PC-9 (cell line): ENCODE measurements around the gene ETHE1. TPM values are rescaled to one million over a fixed set of nuclear protein-coding genes. Genes with fewer than 3 reads are reported as not detected.

ENCODE experiments used
- BruUV-seq: library from RNA; stranded (reverse); fragments of 400-500 nt; replicated peaks from 2 replicates; lab custom pipeline; 2021; lab: Mats Ljungman, UMichigan
- CTCF ChIA-PET: fragments of 300-600 bp; sonication (Branson Sonifier 250); formaldehyde crosslinking; loops from one replicate; lab custom pipeline; 2022; ENCODE audit warnings: antibody characterized with exemption; lab: Charles Lee
- POLR2A ChIA-PET: fragments of 300-600 bp; sonication (Branson Sonifier 250); formaldehyde crosslinking; loops from one replicate; lab custom pipeline; 2022; ENCODE audit warnings: antibody characterized with exemption; ENCODE audit not compliant: unreplicated experiment; lab: Charles Lee
- DNase-seq, 2 experiments: peaks; one replicate each; pipeline versions ENCODE4 v3.0.0 to v3.0.0-alpha.2; 2015 to 2022; ENCODE audit warnings: mixed read lengths in 1 of 2
- H2AFZ ChIP-seq: fragments of 200-600 bp; sonication (generic); 2 replicates; pipeline ENCODE4 v1.8.1; 2017; ENCODE audit warnings: antibody characterized with exemption
- H3F3A ChIP-seq: fragments of 200-600 bp; sonication (generic); 2 replicates; pipeline ENCODE4 v1.8.1; 2017; ENCODE audit warnings: antibody characterized with exemption, mild to moderate bottlenecking, low read depth; ENCODE audit not compliant: insufficient read depth
- H3K27ac ChIP-seq: fragments of 200-600 bp; sonication (generic); 2 replicates; pipeline ENCODE4 v1.6.1; 2016; ENCODE audit warnings: mixed run types
- H3K27me3 ChIP-seq: fragments of 200-600 bp; sonication (generic); 2 replicates; pipeline ENCODE4 v1.6.1; 2016; ENCODE audit warnings: low read depth, mixed run types; ENCODE audit not compliant: insufficient read depth
- H3K36me3 ChIP-seq: fragments of 200-600 bp; sonication (generic); 2 replicates; pipeline ENCODE4 v1.6.1; 2016; ENCODE audit warnings: low read depth, mixed run types
- H3K4me1 ChIP-seq: fragments of 200-600 bp; sonication (generic); replicated peaks from 2 replicates; pipeline ENCODE4 v1.6.1; 2016; ENCODE audit warnings: mixed run types; ENCODE audit not compliant: insufficient read depth
- H3K4me2 ChIP-seq: fragments of 200-600 bp; sonication (generic); 2 replicates; pipeline ENCODE4 v1.6.1; 2017; ENCODE audit warnings: mixed run types
- H3K4me3 ChIP-seq: fragments of 200-600 bp; sonication (generic); 2 replicates; pipeline ENCODE4 v1.6.1; 2016; ENCODE audit warnings: mixed run types
- H3K79me2 ChIP-seq: fragments of 200-600 bp; sonication (generic); 2 replicates; pipeline ENCODE4 v1.6.1; 2017; ENCODE audit warnings: low read depth, mixed run types
- H3K9me2 ChIP-seq: fragments of 200-600 bp; sonication (generic); 2 replicates; pipeline ENCODE4 v1.8.1; 2017; ENCODE audit warnings: mild to moderate bottlenecking; ENCODE audit not compliant: insufficient read depth
- H3K9me3 ChIP-seq: fragments of 200-600 bp; sonication (generic); 2 replicates; pipeline ENCODE4 v1.8.1; 2016; ENCODE audit warnings: low read depth; ENCODE audit not compliant: insufficient read depth
- H4K20me1 ChIP-seq: fragments of 200-600 bp; sonication (generic); 2 replicates; pipeline ENCODE4 v1.8.1; 2017; ENCODE audit not compliant: insufficient read depth
- EZH2 ChIP-seq: fragments of 200-600 bp; sonication (generic); IDR thresholded peaks from 2 replicates; pipeline ENCODE4 v1.8.0; 2017; ENCODE audit warnings: antibody characterized with exemption, low read depth
- intact Hi-C: fragments of 100-400 bp; cut with micrococcal nuclease; formaldehyde crosslinking; loops from one replicate; pipeline ENCODE4 v1.10.0; 2022; ENCODE audit not compliant: unreplicated experiment
- total RNA-seq: library from RNA; stranded (reverse); gene quantifications from 2 replicates; pipeline ENCODE4 v1.2.3, GENCODE V29; 2021
- TF ChIP-seq, protein P1 (sequence below): fragments of 200-600 bp; sonication (generic); conservative IDR thresholded peaks from 2 replicates; pipeline ENCODE4 v1.6.1; 2017; ENCODE audit warnings: mixed run types, antibody characterized with exemption, mild to moderate bottlenecking, moderate library complexity

The ETHE1 gene
- total RNA-seq, 1 experiment from 2014 or later: 83.4 TPM

DNA sequence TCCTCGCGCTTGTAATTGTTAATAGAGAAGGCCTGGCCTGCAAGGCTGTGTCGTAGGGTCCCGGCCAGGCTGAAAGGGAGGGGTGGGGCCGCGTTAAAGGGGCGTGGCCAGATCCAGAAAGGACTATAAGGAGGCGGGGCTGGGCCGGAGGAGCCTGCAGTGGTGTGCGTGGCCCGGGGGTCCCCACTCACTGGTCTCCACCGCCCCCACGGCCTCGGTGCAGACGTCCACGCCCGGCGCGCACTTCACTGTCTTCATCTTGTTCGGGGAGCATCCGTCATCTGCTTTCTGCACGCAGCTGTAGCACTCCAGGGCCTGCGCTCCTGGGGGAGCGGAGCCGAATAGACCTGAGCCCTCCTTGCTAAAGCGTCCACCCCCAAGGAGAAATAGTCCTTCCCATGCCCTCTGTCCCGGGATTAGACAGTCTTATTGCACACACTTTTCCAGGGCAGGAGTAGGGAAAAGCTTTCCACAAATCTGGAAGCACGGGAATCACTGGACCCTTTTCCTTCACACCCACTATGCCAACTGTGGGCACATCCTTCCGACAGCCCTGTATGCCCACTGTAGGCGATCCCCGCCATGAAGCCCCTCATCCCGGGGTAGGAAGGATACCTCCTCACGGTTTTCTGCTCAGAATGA lies 62.7 kb downstream of the ETHE1 start:
- Histone ChIP-seq H3K4me1 (peaks cover 39% of the 10 kb centered on the region), H3K36me3 (peaks cover 11% of the 10 kb centered on the region; the same call in 1 of the 2 replicates), H4K20me1 (0 out of 2 replicates have a peak, but pooled peaks cover 6% of the 10 kb centered on the region), H3K79me2 (peaks cover 15% of the 10 kb centered on the region), H3K27ac (peak overlapping the region; percentile 63), H3K9me2 (no peaks in the 10 kb centered on the region), H3K27me3 (no peaks in the 10 kb centered on the region), H3K4me3 (peak overlapping the region; percentile 80), H3K9me3 (no peaks in the 10 kb centered on the region), H3K4me2 (peak overlapping the region; percentile 95), H3F3A (peaks cover 62% of the 10 kb centered on the region), H2AFZ (peak overlapping the region; percentile 83; the same call in 1 of the 2 replicates)
- no peak for DNase-seq
- TSS peak; percentile 75 for BruUV-seq
- no peak for TF ChIP-seq EZH2
- TF ChIP-seq, protein P1, sequence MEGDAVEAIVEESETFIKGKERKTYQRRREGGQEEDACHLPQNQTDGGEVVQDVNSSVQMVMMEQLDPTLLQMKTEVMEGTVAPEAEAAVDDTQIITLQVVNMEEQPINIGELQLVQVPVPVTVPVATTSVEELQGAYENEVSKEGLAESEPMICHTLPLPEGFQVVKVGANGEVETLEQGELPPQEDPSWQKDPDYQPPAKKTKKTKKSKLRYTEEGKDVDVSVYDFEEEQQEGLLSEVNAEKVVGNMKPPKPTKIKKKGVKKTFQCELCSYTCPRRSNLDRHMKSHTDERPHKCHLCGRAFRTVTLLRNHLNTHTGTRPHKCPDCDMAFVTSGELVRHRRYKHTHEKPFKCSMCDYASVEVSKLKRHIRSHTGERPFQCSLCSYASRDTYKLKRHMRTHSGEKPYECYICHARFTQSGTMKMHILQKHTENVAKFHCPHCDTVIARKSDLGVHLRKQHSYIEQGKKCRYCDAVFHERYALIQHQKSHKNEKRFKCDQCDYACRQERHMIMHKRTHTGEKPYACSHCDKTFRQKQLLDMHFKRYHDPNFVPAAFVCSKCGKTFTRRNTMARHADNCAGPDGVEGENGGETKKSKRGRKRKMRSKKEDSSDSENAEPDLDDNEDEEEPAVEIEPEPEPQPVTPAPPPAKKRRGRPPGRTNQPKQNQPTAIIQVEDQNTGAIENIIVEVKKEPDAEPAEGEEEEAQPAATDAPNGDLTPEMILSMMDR: no peak
- CTCF ChIA-PET: interaction anchor here (0.6 to 1.2 kb wide), 3 partner anchors 31 to 1010 kb away, joined by 3 to 6 read pairs (median 4); no protein-coding TSS in a partner anchor
- intact Hi-C loops: no loop called here
- POLR2A ChIA-PET: interaction anchor here (0.5 to 0.7 kb wide), 3 partner anchors 12 to 513 kb away, joined by 4 to 21 read pairs (median 6); no protein-coding TSS in a partner anchor

DNA sequence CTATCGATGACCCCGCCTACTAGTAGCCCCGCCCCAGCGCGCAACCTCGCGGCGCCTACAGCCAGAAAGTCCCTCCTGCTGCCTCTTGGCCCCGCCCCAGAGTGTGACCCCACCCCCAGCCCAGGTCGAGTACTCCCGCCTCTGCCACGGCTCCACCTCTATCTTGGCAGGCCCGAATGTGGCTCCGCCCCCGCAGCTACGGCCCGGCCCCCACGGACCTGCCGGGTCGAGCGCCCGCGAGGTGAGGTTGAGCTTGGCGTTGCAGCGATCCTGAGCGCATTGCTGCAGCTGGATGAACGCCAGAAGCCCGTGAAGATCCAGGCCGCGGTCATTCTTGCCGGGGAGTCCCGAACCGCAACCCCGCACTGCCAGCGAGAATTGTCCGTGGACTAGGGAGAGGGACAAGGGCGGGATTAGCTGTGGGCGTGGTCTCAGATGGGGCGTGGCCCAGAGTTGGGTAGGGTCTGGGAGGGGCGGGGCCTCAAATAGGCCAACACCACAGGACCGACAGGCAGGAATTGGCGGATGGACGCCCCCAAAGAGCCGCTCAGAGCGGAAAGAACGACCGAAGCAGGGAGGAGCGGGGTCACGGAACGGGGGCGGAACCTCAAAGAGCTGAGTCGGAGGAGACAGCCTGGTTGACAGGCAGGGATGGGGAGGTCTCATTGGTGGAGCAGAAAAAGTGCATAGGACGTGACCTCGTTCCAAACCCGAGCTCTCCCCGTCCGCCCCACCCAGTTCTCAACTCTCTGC lies 63.4 kb downstream of the ETHE1 start:
- no TSS peak for BruUV-seq
- H3K27ac ChIP-seq: peak overlapping the region; percentile 63
- POLR2A ChIA-PET: interaction anchor here (0.5 to 0.7 kb wide), 6 partner anchors 13 to 563 kb away, joined by 3 to 21 read pairs (median 4); no protein-coding TSS in a partner anchor
- peak overlapping the region; percentile 95 for H3K4me2 ChIP-seq
- no peaks in the 10 kb centered on the region for H3K9me2 ChIP-seq
- H3K4me3 ChIP-seq: peak overlapping the region; percentile 80
- peaks cover 11% of the 10 kb centered on the region; the same call in 1 of the 2 replicates for H3K36me3 ChIP-seq
- intact Hi-C loops: no loop called here
- peak; percentile 80 to 91 for DNase-seq
- peaks cover 59% of the 10 kb centered on the region for H3F3A ChIP-seq
- peaks cover 32% of the 10 kb centered on the region for H3K4me1 ChIP-seq
- CTCF ChIA-PET: interaction anchor here (0.6 to 1.2 kb wide), 3 partner anchors 31 to 56 kb away, joined by 3 to 6 read pairs (median 4); no protein-coding TSS in a partner anchor
- peaks cover 15% of the 10 kb centered on the region for H3K79me2 ChIP-seq
- no peaks in the 10 kb centered on the region for H3K27me3 ChIP-seq
- no peak for TF ChIP-seq EZH2
- TF ChIP-seq, protein P1: no peak
- H2AFZ ChIP-seq: peak overlapping the region; percentile 83
- no peaks in the 10 kb centered on the region for H3K9me3 ChIP-seq
- H4K20me1 ChIP-seq: 0 out of 2 replicates have a peak, but pooled peaks cover 6% of the 10 kb centered on the region

DNA sequence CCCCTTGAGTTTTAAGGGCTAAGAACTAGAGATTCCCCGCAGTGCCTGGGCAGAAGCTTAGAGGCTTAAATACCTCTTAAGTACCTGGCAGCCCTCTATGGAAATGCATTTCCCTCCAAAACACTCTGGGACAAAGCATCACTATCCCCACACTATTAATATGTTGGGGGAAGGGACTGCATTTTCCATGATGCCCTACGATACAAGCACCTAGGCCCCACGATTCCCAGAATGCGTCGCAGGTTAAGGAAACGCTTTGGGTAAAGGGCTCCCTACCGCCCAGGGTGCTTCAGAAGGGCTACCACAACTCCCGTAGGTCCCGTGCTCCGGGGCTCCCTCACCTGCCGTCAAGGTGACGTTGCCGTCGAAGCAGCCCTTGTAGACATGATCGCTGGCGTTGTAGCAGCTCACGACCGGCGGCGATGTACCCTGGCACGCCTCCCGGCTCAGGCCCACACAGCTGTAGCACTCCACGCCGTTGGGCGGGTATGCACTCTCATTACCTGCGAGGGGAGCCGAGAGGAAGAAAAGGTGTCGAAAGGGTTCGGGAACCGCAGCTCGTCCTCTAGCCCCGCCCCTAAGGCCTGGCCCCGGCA lies 64.1 kb downstream of the ETHE1 start:
- no TSS peak for BruUV-seq
- DNase-seq: no peak

More for the DNA sequence above, 64.1 kb downstream of the ETHE1 start:
- Histone ChIP-seq H3K4me2 (peak overlapping the region; percentile 95), H3K27me3 (no peaks in the 10 kb centered on the region), H3K4me3 (peak overlapping the region; percentile 38; the same call in 1 of the 2 replicates), H3K9me2 (no peaks in the 10 kb centered on the region), H3F3A (peaks cover 59% of the 10 kb centered on the region), H3K9me3 (no peaks in the 10 kb centered on the region), H3K36me3 (peaks cover 11% of the 10 kb centered on the region; the same call in 1 of the 2 replicates), H3K79me2 (peaks cover 15% of the 10 kb centered on the region), H3K27ac (no peak overlapping the region), H2AFZ (no peak overlapping the region), H3K4me1 (peaks cover 30% of the 10 kb centered on the region), H4K20me1 (0 out of 2 replicates have a peak, but pooled peaks cover 6% of the 10 kb centered on the region)
- POLR2A ChIA-PET: interaction anchor here (0.6 to 0.7 kb wide), 4 partner anchors 32 to 562 kb away, joined by 3 to 7 read pairs (median 3); no protein-coding TSS in a partner anchor
- intact Hi-C loops: no loop called here
- CTCF ChIA-PET: interaction anchor here (0.8 to 1.2 kb wide), 2 partner anchors 30 to 57 kb away, joined by 3 to 6 read pairs; no protein-coding TSS in a partner anchor
- no peak for TF ChIP-seq EZH2
- TF ChIP-seq, protein P1: no peak
